DMS79 treated with DMSO at 0.1 percent for 48 hours (cell line): ENCODE results near the gene CTNNA3.

Source experiments
- DNase-seq: peaks from one replicate; lab custom pipeline; 2025; lab: John Stamatoyannopoulos, UW

CTNNA3 gene

GRCh38 chr10:66642217-66642616, 1053.8 kb downstream of the CTNNA3 start:
- DNase-seq, result no peak

DNA sequence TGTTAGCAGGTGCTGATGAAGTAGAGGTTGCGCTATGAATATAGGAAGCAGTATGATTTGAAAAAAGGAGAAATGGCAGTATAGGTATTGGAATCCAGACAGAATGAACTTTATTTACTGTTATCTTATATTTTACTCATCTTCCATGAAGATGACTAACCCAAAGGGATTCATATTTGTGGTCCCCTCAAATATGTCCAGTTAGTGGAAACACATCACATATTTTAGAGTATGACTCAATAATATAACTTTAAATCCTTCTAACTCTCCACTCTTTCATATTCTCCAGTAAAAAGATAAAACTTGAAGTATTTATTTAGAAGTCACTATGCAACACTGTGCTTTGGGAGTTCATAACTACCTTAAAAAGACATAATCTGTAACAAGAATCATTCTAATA, 1056.6 kb downstream of the CTNNA3 start:
- no peak for DNase-seq

DNA sequence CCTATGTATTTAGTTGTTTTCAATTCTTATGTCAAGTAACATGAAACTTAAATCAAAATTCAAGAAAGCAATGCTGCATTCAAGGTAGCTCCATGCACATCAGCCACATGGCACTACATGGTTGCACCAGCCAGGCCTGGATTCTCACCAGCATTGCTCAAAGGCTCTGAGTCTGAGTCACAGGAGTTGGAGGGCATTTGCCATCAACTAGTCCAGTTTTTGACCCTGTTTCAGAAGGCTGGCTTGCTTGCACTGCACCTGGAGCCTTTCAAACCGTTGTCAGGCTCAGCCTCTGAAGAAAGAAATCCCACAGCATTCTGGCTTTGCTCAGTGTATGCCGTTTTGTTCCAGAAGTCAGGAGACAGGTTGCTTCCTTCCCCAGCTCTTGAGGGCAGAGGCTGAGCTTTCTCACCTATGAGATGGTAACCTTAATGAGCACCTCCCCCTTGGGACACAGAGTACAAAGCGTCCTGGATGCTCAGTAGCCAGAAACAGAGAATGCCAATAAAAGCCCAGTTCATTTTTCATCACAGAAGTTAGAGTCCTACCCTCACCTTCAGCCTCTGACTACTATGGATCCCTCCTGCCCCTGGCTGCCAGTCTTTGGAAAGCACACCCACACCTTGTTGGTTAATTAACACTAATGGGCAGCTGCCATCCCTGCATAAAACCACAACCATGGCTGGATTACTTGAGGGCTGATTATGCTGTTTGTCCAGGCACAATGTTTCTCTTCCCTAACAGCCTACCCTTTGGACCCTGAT, 1058.5 kb downstream of the CTNNA3 start:
- no peak for DNase-seq

GRCh38 chr10:66629996-66630395, 1066.0 kb downstream of the CTNNA3 start:
- DNase-seq, result no peak

GRCh38 chr10:66627156-66627555, 1068.8 kb downstream of the CTNNA3 start:
- DNase-seq, result no peak

GRCh38 chr10:66625709-66626590, 1070.0 kb downstream of the CTNNA3 start:
- no peak for DNase-seq

DNA sequence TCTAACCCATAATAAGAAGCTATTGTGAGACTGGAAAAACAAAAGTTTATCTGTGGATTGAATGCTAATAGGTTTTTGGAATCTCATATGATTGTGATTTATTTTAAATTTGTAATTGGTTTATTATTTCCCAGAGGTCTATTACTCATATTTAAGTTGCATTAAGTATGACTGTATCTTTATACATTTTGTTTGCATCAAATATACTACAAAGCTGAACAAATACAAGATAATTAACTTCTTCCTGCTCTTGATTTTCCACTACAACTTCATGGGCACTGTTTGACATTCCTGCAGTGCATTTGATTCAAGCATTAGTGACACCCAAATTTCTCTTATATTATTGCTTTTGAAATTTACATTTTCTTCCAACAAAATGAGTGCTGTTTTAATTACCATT, 1073.9 kb downstream of the CTNNA3 start:
- no peak for DNase-seq

GRCh38 chr10:66604195-66604594, 1091.8 kb downstream of the CTNNA3 start:
- DNase-seq, result no peak

DNA sequence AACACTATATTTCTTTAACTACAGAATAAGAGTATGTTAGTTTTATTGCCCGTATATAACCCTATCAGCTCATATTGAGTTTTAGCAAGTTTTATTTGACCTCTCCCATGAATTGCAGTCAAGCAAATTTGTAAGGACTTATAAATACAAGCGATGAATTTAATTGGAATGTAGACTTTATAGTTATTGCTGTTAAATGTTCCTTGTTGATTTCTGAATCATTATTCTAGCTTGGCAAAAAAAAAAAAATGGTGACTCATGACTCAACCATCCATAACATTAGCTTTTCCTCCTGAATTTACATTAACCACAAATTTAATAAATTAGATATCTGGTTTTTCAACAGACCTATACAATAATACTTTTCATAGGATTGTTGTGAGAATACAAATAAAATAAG, 1104.1 kb downstream of the CTNNA3 start:
- no peak for DNase-seq

DNA sequence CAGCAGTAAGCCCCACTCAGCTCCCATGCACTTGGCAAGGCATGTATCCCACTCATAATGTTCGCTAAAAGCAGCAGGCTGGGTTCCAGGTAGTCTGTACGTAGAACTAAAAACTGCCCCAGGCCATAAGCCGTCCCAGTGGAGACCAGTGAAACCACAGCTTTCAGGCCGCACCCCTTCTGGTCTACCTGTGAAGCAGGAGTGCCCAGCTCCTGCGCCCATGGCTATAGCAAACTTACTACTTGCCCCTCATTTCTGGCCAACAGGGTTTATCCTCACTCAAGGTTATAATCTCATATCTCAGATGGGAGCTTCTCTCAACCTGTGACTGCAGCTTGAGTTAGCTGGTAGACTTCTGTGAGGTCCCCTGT, 1108.3 kb downstream of the CTNNA3 start:
- no peak for DNase-seq

DNA sequence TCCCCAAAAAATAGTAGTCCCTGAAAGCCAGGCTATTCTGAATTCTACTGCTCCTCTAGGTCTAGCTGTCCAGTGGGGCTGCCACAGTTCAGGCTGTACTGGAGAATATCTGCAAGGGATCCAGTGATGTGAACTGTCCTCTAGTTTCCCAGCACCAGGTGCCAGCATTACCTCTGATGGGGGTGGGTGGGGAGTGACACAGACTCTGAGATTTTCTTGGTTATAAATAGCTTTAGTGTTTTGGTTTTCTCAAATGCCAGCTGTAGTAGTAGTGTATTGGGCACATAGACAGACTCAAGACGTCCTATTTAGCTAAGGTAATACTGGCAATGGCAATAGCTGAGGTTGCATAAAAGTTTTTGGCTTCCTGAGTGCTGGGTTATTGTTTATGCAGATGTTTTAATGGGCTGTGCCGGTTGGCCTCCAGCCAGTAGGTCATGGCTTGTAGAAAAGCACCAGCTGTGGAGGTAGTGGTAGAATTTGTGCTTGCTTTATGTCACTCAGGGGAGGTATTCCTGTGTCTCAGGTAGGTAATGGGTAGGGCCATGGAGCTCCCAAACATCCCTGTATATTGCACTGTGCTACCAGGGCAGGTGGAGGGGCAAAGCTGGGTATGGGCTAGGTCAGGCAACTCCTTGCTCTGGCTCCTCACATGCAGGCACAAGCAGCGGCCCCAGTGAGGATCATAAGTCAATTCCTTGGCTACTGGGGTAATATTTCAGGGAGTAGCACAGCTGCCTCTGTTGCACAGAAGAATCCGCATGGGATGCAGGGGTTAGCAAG, 1108.9 kb downstream of the CTNNA3 start:
- no peak for DNase-seq

DNA sequence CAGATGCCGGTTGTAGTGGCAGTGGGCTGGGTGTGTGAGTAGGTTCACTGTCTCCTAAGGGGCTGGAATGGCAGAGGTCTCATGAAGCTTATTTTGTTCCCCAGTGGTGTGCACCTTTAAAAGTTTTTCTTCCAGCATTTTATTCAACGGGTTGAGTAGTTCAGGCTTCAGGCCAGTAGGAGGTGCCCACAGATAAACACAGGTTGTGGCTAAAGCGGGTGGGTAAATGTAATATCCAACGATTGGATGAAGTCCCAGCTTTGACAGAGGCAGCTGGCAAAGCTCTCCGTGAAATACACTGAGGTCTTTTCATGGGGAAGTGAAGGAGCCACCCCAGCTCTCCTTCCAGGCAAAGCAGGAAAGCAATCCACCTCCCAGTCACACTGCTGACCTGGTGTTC, 1109.9 kb downstream of the CTNNA3 start:
- DNase-seq, result no peak

GRCh38 chr10:66575251-66575855, 1120.6 kb downstream of the CTNNA3 start:
- DNase-seq, result no peak

GRCh38 chr10:66572700-66573099, 1123.3 kb downstream of the CTNNA3 start:
- DNase-seq, result no peak

DNA sequence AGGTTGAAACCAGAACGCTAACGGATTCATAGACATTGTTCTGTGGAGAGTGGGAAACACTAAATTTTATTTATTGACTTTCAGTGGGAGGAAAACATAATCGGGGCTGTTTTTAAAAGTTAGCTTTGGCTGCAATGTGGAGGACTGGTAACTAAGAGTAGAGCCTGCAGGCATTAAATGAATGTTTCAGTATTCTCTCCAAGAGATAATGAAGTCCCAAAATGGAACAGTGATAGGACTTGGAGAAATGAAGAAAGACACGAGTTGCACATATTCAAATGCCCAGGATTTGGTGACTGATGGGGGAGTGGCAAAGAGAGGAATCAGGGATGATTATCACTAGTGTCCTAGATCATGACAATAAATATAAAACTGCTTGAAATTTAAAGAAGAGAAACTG, 1130.0 kb downstream of the CTNNA3 start:
- no peak for DNase-seq

- DNase-seq, result no peak
Observed at GRCh38 chr10:66564287-66564686, 1131.7 kb downstream of the CTNNA3 start.

- DNase-seq, result no peak
Observed at GRCh38 chr10:66555061-66555460, 1140.9 kb downstream of the CTNNA3 start.

GRCh38 chr10:66552331-66552730, 1143.7 kb downstream of the CTNNA3 start:
- no peak for DNase-seq

- no peak for DNase-seq
Observed at GRCh38 chr10:66550351-66550750, 1145.6 kb downstream of the CTNNA3 start.

DNA sequence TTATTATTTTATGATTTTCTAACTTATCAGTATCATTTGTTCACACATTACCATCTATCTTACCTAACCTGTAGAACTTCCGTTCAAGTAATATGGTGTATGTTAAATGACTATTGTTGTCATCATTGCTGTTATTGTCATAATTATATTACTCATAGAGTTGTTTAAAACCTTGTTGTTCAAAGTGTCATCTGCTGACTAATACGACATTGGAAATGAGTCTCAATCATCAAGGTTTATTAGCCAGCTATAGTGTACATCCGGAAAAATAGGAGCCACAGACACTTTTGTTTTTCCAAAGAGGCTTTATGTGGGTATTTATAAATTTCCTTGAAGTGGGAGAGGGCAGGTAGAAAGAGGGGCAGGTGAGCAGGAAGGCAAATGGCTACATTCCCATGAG, 1157.1 kb downstream of the CTNNA3 start:
- no peak for DNase-seq

DNA sequence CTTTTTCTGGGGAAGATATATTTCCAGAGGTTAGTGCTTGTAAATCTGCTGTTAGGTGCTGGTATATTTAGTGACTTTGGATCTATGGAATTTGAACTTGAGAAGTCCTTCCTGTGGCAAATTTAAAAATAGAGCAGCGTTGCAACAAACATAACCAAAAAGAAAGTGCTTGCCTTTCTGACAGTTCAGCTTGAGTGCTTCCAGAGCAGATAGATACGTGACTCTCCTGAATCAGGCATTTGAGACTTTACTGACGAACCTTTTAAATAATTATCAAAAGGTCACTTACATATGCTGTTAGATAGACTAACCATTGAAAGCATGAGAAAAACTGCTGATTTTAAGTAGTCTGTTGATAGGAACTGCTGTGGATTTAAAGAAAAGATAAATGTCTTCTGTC, 1157.6 kb downstream of the CTNNA3 start:
- no peak for DNase-seq

DNA sequence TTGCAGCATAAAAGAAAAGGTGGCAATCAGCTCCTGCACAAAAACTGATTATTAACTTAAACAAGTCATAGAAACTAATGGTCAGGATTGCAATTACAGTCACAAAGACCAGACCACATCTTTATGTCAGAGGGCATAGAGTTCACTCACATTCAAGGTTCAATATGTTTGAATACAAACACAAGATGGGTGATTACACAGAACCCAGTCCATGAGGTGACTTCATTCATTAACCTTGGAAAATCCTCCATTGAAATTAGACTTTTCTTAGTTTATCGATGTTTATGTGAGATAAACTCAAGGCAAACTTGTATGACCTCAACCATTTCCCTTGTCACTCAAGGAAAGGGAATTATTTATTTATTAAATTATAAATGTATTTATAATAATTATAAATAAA, 1158.8 kb downstream of the CTNNA3 start:
- DNase-seq, result no peak
